ENCODE data around the gene GBF1. TPM values are rescaled to one million over a fixed set of nuclear protein-coding genes. Genes with fewer than 3 reads are reported as not detected.

GBF1 gene
- total RNA-seq, 1 experiment from 2014 or later = 23.7 TPM

DNA sequence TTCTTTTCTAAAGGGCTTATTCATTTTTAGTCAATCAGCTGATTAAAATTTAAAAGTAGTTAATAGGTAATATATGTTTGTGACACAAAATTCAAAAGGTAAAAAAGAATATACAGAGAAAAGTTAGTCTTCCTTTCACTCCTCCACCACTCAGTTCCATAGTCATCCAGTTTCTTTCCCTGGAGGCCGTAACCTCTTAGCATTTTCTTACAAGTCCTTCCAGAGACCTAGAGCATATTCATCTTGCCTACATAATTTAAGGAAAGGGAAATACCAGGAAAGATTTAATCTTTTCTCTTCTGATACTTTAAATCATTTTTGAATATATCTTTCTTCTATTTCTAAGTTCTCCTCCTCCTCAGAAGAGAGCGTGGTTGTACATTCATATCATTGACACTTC lies 10.1 kb downstream of the GBF1 start:
- no peak overlapping the region for H2BK12ac ChIP-seq (ENCODE audit: insufficient read length, low read depth, low read length)
- no peak overlapping the region for H3K27ac ChIP-seq (ENCODE audit: insufficient read length, low read depth, low read length)
- H4K5ac ChIP-seq (ENCODE audit: insufficient read length, low read depth, low read length) = no peak overlapping the region
- no peak overlapping the region for H3K18ac ChIP-seq (ENCODE audit: insufficient read length, low read depth, low read length)
- no peaks in the 10 kb centered on the region for H3K9me3 ChIP-seq (ENCODE audit: control insufficient read depth, low read depth, low read length)
- H3K4me1 Mint-ChIP-seq = no peaks in the 10 kb centered on the region
- H4K8ac ChIP-seq (replicated peaks; ENCODE audit: insufficient read length, low read depth, low read length) = no peak overlapping the region
- no peak overlapping the region for H3K4me3 Mint-ChIP-seq
- WGBS (ENCODE audit: extremely low coverage, insufficient read length, low lambda C conversion rate) = no CpG with 5 or more reads among the region's 2 CpGs
- no peak overlapping the region for H2AK5ac ChIP-seq (ENCODE audit: insufficient read length, low read length)
- H2BK15ac ChIP-seq (ENCODE audit: low read depth, low read length) = no peak overlapping the region
- no peak overlapping the region for H3K27ac Mint-ChIP-seq
- DNase-seq = no peak
- no peaks in the 10 kb centered on the region for H3K9me3 Mint-ChIP-seq
- H3K79me2 ChIP-seq (ENCODE audit: insufficient read depth, low read length) = no peaks in the 10 kb centered on the region; the same call in 1 of the 2 replicates
- no peak overlapping the region for H2BK20ac ChIP-seq (ENCODE audit: low read depth, low read length, poor library complexity, severe bottlenecking)
- H2BK120ac ChIP-seq (ENCODE audit: low read depth, low read length, poor library complexity, severe bottlenecking) = no peak overlapping the region
- H3K79me1 ChIP-seq (ENCODE audit: insufficient read depth, low read depth, low read length, poor library complexity, severe bottlenecking) = peaks cover 3% of the 10 kb centered on the region
- H3K36me3 Mint-ChIP-seq (ENCODE audit: insufficient read depth in 1 of 3, low read depth in 3 of 3) = peaks cover 0 to 8% (median 8%) of the 10 kb centered on the region in 3 experiments; a peak in 5 of 7 replicates
- H3K27me3 Mint-ChIP-seq (ENCODE audit: low read depth) = no peaks in the 10 kb centered on the region
- TF ChIP-seq, protein P1, sequence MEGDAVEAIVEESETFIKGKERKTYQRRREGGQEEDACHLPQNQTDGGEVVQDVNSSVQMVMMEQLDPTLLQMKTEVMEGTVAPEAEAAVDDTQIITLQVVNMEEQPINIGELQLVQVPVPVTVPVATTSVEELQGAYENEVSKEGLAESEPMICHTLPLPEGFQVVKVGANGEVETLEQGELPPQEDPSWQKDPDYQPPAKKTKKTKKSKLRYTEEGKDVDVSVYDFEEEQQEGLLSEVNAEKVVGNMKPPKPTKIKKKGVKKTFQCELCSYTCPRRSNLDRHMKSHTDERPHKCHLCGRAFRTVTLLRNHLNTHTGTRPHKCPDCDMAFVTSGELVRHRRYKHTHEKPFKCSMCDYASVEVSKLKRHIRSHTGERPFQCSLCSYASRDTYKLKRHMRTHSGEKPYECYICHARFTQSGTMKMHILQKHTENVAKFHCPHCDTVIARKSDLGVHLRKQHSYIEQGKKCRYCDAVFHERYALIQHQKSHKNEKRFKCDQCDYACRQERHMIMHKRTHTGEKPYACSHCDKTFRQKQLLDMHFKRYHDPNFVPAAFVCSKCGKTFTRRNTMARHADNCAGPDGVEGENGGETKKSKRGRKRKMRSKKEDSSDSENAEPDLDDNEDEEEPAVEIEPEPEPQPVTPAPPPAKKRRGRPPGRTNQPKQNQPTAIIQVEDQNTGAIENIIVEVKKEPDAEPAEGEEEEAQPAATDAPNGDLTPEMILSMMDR (conservative IDR thresholded peaks at IDR 0.05) = no peak
- no peak overlapping the region for H2BK5ac ChIP-seq (ENCODE audit: insufficient read length, low read length)
- H3K23me2 ChIP-seq (ENCODE audit: insufficient read length, low read depth, low read length, poor library complexity, severe bottlenecking) = no peaks in the 10 kb centered on the region
- no peak overlapping the region for H3K14ac ChIP-seq (ENCODE audit: insufficient read depth, low read length)
- H4K91ac ChIP-seq (ENCODE audit: insufficient read length, low read depth, low read length) = no peak overlapping the region
- no peak overlapping the region for H3K4ac ChIP-seq (ENCODE audit: low read depth, low read length)
- no peaks in the 10 kb centered on the region for H4K20me1 ChIP-seq (ENCODE audit: control insufficient read depth, insufficient read depth, insufficient read length)
- no peak overlapping the region for H3K23ac ChIP-seq (ENCODE audit: insufficient read length, low read depth, low read length)
- H3K4me1 ChIP-seq (ENCODE audit: insufficient read depth, low read length) = no peaks in the 10 kb centered on the region
- H3K56ac ChIP-seq (ENCODE audit: insufficient read length, low read depth, low read length) = no peak overlapping the region
- no peak overlapping the region for H2AFZ ChIP-seq (ENCODE audit: low read length)
- H3T11ph ChIP-seq (ENCODE audit: low read length) = no peak overlapping the region
- no peak overlapping the region for H3K9ac ChIP-seq (ENCODE audit: extremely low read depth, insufficient read length, low read length)
- no peak overlapping the region for H3K4me2 ChIP-seq (ENCODE audit: insufficient read depth, insufficient read length, low read length)
- no peaks in the 10 kb centered on the region for H3K27me3 ChIP-seq (ENCODE audit: insufficient read depth, low read length)
